ENCODE measurements around the gene CYB561. TPM values are rescaled to one million over a fixed set of nuclear protein-coding genes. Genes with fewer than 3 reads are reported as not detected.

The CYB561 gene
- total RNA-seq, 1 experiment from 2014 or later: 35.1 TPM

DNA sequence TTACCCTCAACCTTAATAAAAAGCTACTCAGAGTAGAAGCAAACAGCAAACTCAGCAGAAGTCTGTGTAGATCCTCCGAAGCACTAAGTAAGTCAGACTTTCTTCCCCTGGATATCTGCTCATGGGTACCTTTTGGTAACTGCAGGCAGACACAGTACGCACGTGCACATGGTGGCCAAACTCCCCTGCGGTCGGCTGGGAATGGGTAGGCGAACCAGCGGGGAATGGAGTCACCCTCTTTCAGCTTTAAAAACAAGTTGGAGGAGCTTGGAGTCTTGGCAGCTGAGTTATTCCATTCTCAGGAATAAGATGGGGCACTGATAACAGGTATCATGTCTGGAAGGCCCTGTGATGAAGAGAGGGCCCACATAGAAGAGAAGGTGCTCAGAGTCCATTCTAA lies 16.3 kb downstream of the CYB561 start (continued):
- TF ChIP-seq, protein P1, sequence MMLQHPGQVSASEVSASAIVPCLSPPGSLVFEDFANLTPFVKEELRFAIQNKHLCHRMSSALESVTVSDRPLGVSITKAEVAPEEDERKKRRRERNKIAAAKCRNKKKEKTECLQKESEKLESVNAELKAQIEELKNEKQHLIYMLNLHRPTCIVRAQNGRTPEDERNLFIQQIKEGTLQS (CRISPR knock-in tag; conservative IDR thresholded peaks at IDR 0.05): no peak
- TF ChIP-seq ETV6 (CRISPR knock-in tag; IDR thresholded peaks at IDR 0.05): no peak

DNA sequence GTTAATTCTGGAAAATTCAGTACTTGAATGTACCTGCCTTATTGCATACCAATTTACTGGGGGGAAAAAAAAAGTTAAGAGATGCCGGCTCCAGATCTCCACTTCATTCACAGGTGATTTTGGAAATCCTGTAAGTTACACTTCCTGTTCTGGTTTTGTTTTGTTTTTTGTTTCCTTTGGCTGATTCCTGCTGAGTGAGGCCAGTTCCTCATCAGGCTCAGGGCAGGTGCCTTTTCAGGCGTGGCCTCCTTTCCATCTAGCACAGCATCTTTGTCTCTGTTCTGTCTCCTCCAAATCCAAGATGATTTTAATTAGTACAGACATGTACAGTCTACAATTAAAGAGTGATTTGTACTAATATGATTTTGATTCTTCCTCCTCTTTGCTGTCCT lies 19.2 kb downstream of the CYB561 start:
- CTCF ChIA-PET: interaction anchor here (0.6 to 7.9 kb wide), 15 partner anchors 10 to 271 kb away, joined by 3 to 167 read pairs (median 34); partner anchors contain the start of genes ACE, CYB561 and MAP3K3
- TF ChIP-seq NFYB (CRISPR knock-in tag; conservative IDR thresholded peaks at IDR 0.05; ENCODE audit: low read depth) (no peak), EMX1 (CRISPR knock-in tag; IDR thresholded peaks at IDR 0.05) (no peak), TEAD4 (CRISPR knock-in tag; IDR thresholded peaks at IDR 0.05) (no peak), GRHL2 (CRISPR knock-in tag; IDR thresholded peaks at IDR 0.05; ENCODE audit: insufficient replicate concordance, severe bottlenecking) (no peak), NFE2L1 (CRISPR knock-in tag; IDR thresholded peaks at IDR 0.05) (no peak), GABPB1 (CRISPR knock-in tag; IDR thresholded peaks at IDR 0.05) (no peak), ZNF219 (CRISPR knock-in tag; IDR thresholded peaks at IDR 0.05; ENCODE audit: borderline replicate concordance) (no peak), ZNF423 (CRISPR knock-in tag; IDR thresholded peaks at IDR 0.05) (no peak), RORB (CRISPR knock-in tag; IDR thresholded peaks at IDR 0.05) (no peak), SOX15 (CRISPR knock-in tag; IDR thresholded peaks at IDR 0.05) (no peak)
- TF ChIP-seq, protein P2, sequence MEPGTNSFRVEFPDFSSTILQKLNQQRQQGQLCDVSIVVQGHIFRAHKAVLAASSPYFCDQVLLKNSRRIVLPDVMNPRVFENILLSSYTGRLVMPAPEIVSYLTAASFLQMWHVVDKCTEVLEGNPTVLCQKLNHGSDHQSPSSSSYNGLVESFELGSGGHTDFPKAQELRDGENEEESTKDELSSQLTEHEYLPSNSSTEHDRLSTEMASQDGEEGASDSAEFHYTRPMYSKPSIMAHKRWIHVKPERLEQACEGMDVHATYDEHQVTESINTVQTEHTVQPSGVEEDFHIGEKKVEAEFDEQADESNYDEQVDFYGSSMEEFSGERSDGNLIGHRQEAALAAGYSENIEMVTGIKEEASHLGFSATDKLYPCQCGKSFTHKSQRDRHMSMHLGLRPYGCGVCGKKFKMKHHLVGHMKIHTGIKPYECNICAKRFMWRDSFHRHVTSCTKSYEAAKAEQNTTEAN (CRISPR knock-in tag; IDR thresholded peaks at IDR 0.05): no peak

DNA sequence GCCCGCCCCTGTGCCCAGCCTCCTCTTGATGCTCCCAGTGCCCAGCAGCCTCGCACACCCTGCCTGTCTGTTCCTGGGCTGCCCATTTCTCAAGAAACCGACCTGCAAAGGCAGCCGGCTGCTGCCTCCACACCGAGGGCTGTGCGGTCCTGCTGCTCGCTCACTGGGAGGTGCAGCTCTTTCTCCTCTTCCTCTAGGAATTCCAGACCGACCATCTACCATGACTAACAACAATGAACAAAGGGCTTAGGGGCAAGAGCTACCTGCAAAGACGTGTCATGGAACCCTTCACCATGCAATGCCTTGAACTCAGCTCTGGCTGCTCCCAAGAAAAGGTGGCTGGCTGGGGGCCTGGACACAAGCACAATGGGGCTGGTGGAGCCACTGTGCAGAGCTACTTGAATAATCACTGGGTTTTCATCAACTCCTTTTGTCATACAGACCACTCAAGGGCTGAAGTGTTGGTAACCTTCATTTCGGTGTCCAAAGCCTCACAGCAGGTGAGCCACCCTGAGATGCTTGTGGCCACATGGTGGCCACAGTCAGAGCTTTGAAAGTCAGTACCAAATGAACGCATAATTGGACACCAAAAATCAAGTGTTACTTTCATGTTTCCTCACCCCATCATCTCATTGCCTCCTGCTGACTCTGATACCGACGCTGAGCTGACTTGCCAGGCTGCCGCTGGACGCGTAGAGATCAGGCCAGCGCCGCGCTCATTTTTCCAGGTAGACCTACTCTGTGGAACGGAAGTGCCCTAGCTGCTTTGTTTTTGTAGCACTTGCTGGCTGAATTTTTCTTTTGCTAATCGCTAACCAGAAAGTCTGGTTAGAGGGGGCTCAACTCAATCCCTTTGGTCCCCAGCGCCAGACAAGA lies 19.8 kb downstream of the CYB561 start:
- Mint-ChIP-seq H3K9me3 (no peaks in the 10 kb centered on the region), H3K36me3 (peaks cover 3% of the 10 kb centered on the region; the same call in 1 of the 2 replicates), H3K27ac (no peak overlapping the region), H3K4me1 (peaks cover 35% of the 10 kb centered on the region), H3K27me3 (ENCODE audit: low read depth) (no peaks in the 10 kb centered on the region), H3K4me3 (no peak overlapping the region)
- CTCF ChIA-PET: interaction anchor here (0.5 to 7.9 kb wide), 81 partner anchors 10 to 1224 kb away, joined by 3 to 167 read pairs (median 6); partner anchors contain the start of genes ACE, CYB561, DCAF7 and KCNH6
- ATAC-seq: no peak
- POLR2A ChIA-PET: interaction anchor here (0.9 to 1.5 kb wide), 3 partner anchors 52 to 253 kb away, joined by 3 to 4 read pairs (median 3); partner anchors contain the start of gene KCNH6
- no peak for DNase-seq (ENCODE audit: low spot score)
- TF ChIP-seq ZBTB21 (CRISPR knock-in tag; IDR thresholded peaks at IDR 0.05; ENCODE audit: borderline replicate concordance) (no peak), TEAD4 (CRISPR knock-in tag; IDR thresholded peaks at IDR 0.05) (no peak), OVOL2 (CRISPR knock-in tag; IDR thresholded peaks at IDR 0.05; ENCODE audit: borderline replicate concordance) (no peak), ZNF423 (CRISPR knock-in tag; IDR thresholded peaks at IDR 0.05) (no peak)
- TF ChIP-seq, protein P3, sequence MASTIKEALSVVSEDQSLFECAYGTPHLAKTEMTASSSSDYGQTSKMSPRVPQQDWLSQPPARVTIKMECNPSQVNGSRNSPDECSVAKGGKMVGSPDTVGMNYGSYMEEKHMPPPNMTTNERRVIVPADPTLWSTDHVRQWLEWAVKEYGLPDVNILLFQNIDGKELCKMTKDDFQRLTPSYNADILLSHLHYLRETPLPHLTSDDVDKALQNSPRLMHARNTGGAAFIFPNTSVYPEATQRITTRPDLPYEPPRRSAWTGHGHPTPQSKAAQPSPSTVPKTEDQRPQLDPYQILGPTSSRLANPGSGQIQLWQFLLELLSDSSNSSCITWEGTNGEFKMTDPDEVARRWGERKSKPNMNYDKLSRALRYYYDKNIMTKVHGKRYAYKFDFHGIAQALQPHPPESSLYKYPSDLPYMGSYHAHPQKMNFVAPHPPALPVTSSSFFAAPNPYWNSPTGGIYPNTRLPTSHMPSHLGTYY (CRISPR knock-in tag; IDR thresholded peaks at IDR 0.05): no peak
- TF ChIP-seq, protein P4, sequence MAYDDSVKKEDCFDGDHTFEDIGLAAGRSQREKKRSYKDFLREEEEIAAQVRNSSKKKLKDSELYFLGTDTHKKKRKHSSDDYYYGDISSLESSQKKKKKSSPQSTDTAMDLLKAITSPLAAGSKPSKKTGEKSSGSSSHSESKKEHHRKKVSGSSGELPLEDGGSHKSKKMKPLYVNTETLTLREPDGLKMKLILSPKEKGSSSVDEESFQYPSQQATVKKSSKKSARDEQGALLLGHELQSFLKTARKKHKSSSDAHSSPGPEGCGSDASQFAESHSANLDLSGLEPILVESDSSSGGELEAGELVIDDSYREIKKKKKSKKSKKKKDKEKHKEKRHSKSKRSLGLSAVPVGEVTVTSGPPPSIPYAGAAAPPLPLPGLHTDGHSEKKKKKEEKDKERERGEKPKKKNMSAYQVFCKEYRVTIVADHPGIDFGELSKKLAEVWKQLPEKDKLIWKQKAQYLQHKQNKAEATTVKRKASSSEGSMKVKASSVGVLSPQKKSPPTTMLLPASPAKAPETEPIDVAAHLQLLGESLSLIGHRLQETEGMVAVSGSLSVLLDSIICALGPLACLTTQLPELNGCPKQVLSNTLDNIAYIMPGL (CRISPR knock-in tag; IDR thresholded peaks at IDR 0.05): no peak

More for the DNA sequence above, 19.2 kb downstream of the CYB561 start:
- Mint-ChIP-seq H3K27ac (no peak overlapping the region), H3K9me3 (no peaks in the 10 kb centered on the region), H3K27me3 (ENCODE audit: low read depth) (no peaks in the 10 kb centered on the region), H3K4me3 (no peak overlapping the region), H3K36me3 (no peaks in the 10 kb centered on the region), H3K4me1 (peaks cover 35% of the 10 kb centered on the region)
- no peak for ATAC-seq
- DNase-seq (ENCODE audit: low spot score): no peak
- POLR2A ChIA-PET: interaction anchor here (1.3 kb wide), 1 partner anchor 51 kb away, joined by 7 read pairs; no protein-coding TSS in a partner anchor

Measured in WTC11 (cell line).